ENCODE data around the gene CCDC116. TPM values are rescaled to one million over a fixed set of nuclear protein-coding genes. Genes with fewer than 3 reads are reported as not detected.

CCDC116 gene
- total RNA-seq, 1 experiment from 2014 or later = 0.33 TPM

DNA sequence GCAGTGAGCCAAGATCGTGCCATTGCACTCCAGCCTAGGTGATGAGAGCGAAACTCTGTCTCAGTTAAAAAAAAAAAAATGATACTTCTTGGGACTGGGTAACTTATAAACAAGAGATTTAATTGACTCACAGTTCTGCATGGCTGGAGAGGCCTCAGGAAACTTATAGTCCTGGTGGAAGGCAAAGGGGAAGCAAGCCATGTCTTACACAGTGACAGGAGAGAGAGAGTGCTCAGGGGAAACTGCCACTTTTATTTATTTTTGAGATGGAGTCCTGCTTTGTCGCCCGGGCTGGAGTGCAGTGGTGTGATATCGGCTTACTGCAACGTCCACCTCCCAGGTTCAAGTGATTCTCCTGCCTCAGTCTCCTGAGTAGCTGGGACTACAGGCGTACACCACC, 17.7 kb downstream of the CCDC116 start:
- POLR2A ChIA-PET (ENCODE audit: unreplicated experiment) = no interaction called here
- CTCF ChIA-PET = no interaction called here

GRCh38 chr22:21650823-21651520, 18.4 kb downstream of the CCDC116 start:
- CTCF ChIA-PET = no interaction called here
- Histone ChIP-seq H3K9me3 (ENCODE audit: insufficient read depth, low read depth) (no peaks in the 10 kb centered on the region), H3K4me2 (peak overlapping the region; percentile 92), H3K9me2 (ENCODE audit: insufficient read depth) (no peaks in the 10 kb centered on the region), H3K4me3 (no peak overlapping the region; the same call in 1 of the 2 replicates), H2AFZ (no peak overlapping the region), H3F3A (ENCODE audit: insufficient read depth, low read depth) (peaks cover under 1% of the 10 kb centered on the region; the same call in 1 of the 2 replicates), H3K79me2 (ENCODE audit: low read depth) (no peaks in the 10 kb centered on the region), H3K27me3 (ENCODE audit: insufficient read depth, low read depth) (no peaks in the 10 kb centered on the region), H3K36me3 (ENCODE audit: low read depth) (no peaks in the 10 kb centered on the region), H3K27ac (no peak overlapping the region), H3K4me1 (replicated peaks; ENCODE audit: insufficient read depth) (0 out of 2 replicates have a peak, but pooled peaks cover 4% of the 10 kb centered on the region), H4K20me1 (ENCODE audit: insufficient read depth) (no peaks in the 10 kb centered on the region; the same call in 1 of the 2 replicates)
- no peak for TF ChIP-seq CTCF (conservative IDR thresholded peaks at IDR 0.05)
- BruUV-seq (replicated peaks) = no TSS peak
- intact Hi-C loops (cut with micrococcal nuclease; ENCODE audit: unreplicated experiment) = no loop called here
- DNase-seq = no peak
- POLR2A ChIA-PET (ENCODE audit: unreplicated experiment) = no interaction called here

More for the DNA sequence above, 17.7 kb downstream of the CCDC116 start:
- no peaks in the 10 kb centered on the region; the same call in 1 of the 2 replicates for H4K20me1 ChIP-seq (ENCODE audit: insufficient read depth)
- H3K79me2 ChIP-seq (ENCODE audit: low read depth) = no peaks in the 10 kb centered on the region
- no peak for TF ChIP-seq CTCF (conservative IDR thresholded peaks at IDR 0.05)
- DNase-seq = no peak
- intact Hi-C loops (cut with micrococcal nuclease; ENCODE audit: unreplicated experiment) = no loop called here
- BruUV-seq (replicated peaks) = no TSS peak
- H3K36me3 ChIP-seq (ENCODE audit: low read depth) = no peaks in the 10 kb centered on the region
- H3K4me1 ChIP-seq (replicated peaks; ENCODE audit: insufficient read depth) = 0 out of 2 replicates have a peak, but pooled peaks cover 4% of the 10 kb centered on the region
- no peaks in the 10 kb centered on the region for H3K27me3 ChIP-seq (ENCODE audit: insufficient read depth, low read depth)
- no peaks in the 10 kb centered on the region; the same call in 1 of the 2 replicates for H3F3A ChIP-seq (ENCODE audit: insufficient read depth, low read depth)
- H3K4me2 ChIP-seq = no peak overlapping the region
- H3K27ac ChIP-seq = no peak overlapping the region
- no peaks in the 10 kb centered on the region for H3K9me2 ChIP-seq (ENCODE audit: insufficient read depth)
- no peak overlapping the region for H3K4me3 ChIP-seq
- no peaks in the 10 kb centered on the region for H3K9me3 ChIP-seq (ENCODE audit: insufficient read depth, low read depth)
- H2AFZ ChIP-seq = no peak overlapping the region

DNA sequence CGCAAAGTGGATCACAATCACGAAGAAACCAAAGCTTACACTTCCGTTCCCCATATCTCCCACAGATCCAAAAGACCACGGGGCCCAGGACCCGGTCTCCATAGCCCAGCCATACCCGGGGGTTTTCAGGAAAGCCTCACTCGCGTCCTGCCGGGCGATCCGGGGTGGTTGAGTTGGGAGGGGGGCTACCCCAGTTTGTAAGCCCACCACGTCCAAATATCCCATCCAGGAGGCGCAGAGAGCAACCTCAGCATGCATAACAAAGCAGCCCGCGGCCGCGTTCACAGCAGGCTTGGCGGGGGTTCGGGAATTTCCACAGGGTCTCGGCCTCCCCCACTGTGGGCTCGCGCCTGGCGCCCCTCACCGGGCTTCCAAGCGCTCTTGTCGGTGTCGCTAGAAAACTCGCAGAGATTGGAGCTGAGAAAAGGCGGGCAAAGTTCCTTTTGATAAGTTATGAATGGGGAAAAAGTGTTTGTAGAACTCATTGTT, 19.0 kb downstream of the CCDC116 start:
- H3K27ac ChIP-seq = no peak overlapping the region
- no TSS peak for BruUV-seq (replicated peaks)
- CTCF ChIA-PET = no interaction called here

More for the DNA sequence above, 19.0 kb downstream of the CCDC116 start:
- Histone ChIP-seq H2AFZ (peak overlapping the region; percentile 87; the same call in 1 of the 2 replicates), H3K9me2 (ENCODE audit: insufficient read depth) (no peaks in the 10 kb centered on the region), H3K4me3 (peak overlapping the region; percentile 56), H3K27me3 (ENCODE audit: insufficient read depth, low read depth) (no peaks in the 10 kb centered on the region), H3K36me3 (ENCODE audit: low read depth) (no peaks in the 10 kb centered on the region), H3K4me2 (peak overlapping the region; percentile 92), H3F3A (ENCODE audit: insufficient read depth, low read depth) (peaks cover 6% of the 10 kb centered on the region; the same call in 1 of the 2 replicates), H3K9me3 (ENCODE audit: insufficient read depth, low read depth) (no peaks in the 10 kb centered on the region), H3K4me1 (replicated peaks; ENCODE audit: insufficient read depth) (0 out of 2 replicates have a peak, but pooled peaks cover 5% of the 10 kb centered on the region), H4K20me1 (ENCODE audit: insufficient read depth) (no peaks in the 10 kb centered on the region; the same call in 1 of the 2 replicates), H3K79me2 (ENCODE audit: low read depth) (no peaks in the 10 kb centered on the region)
- POLR2A ChIA-PET (ENCODE audit: unreplicated experiment) = no interaction called here
- TF ChIP-seq CTCF (conservative IDR thresholded peaks at IDR 0.05) (no peak), EZH2 (IDR thresholded peaks at IDR 0.05; ENCODE audit: low read depth) (no peak)
- intact Hi-C loops (cut with micrococcal nuclease; ENCODE audit: unreplicated experiment) = no loop called here
- no peak for DNase-seq
